ENCODE measurements around the gene CYP3A5.

- TF ChIP-seq EP300 (IDR thresholded peaks at IDR 0.05; ENCODE audit: low read depth) (no peak), CTCF (IDR thresholded peaks at IDR 0.05) (no peak), POLR2A (IDR thresholded peaks at IDR 0.05) (no peak), POLR2AphosphoS5 (IDR thresholded peaks at IDR 0.05) (no peak)
Observed at GRCh38 chr7:99605527-99605926, 74.3 kb downstream of the CYP3A5 start.
